Stimulated activated CD4-positive, alpha-beta T cell treated with anti-CD3 and anti-CD28 coated beads, Interleukin-2, amount 100 ng/mL, for 48 hours (primary cell): ENCODE results near the gene DNAH1.

Experiments used
- DNase-seq, 2 donors: peaks; one replicate each; pipeline ENCODE4 v3.0.0-alpha.2; 2020

Gene DNAH1

DNA sequence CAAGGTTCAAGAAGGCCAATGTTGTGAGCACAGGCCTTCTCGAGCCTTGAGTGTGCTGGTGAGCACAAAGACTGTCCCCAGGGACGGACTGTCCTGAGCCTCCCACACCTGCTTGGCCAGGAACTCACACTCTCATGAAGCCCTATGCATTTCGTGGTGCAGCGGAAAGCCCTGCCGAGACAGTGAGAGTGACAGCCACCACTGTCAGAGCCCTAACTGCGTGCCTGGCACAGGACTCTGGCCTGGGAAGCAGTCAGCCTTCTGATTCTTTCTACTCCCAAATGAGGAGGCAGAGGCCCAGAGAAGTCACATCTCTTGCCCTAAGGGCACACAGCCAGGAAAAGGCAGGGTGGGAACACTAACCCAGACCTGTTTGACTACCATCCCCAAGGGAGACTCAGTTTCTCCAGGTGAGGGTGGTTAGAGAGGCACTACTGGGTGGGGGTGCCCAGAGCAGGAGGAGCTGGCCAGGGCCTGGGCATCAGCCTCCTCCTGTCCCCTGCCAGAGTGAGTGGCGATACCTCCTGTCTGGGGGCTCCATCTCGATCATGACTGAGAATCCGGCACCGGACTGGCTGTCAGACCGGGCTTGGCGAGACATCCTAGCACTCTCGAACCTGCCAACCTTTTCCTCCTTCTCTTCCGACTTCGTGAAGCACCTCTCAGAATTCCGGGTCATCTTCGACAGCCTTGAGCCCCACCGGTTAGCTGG lies 78.0 kb downstream of the DNAH1 start:
- no peak for DNase-seq

DNA sequence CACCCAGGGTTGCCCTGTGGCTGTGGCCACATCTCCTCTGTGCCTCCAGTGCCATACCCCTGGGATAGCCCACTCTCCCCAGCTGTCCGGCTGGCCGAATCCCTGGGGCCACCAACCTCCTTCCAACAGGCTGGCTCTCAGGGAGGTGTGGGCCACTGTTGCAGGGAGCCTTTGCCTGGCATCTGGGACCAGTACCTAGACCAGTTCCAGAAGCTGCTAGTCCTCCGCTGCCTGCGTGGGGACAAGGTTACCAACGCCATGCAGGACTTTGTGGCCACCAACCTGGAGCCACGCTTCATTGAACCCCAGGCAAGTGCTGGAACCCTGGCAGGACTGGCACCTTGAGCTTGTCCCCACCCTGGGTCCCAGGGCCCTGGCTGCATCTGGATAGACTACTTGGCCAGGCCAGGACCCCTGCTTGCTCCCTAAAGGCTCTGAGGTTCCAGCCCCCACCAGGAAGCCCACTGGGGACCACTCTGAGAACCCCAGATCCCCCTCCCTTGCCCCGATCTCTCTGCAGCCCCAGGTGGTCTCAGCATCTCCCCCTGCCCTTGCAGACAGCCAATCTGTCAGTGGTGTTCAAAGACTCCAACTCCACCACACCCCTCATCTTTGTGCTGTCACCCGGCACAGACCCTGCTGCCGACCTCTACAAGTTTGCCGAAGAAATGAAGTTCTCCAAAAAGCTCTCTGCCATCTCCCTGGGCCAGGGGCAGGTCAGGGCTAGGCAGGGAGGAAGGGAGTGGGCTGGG lies 78.8 kb downstream of the DNAH1 start:
- DNase-seq = no peak

DNA sequence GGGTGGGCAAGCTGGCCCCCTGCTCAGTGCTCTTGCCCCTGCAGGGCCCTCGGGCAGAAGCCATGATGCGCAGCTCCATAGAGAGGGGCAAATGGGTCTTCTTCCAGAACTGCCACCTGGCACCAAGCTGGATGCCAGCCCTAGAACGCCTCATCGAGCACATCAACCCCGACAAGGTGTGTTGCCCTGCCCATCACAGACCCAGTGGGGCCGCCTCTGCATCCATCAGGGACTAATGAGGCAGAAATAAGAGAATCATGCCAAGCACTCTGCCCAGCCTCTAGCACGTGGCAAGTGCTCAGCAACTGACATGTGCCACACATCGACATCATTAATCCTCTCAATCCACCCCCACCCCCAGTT lies 79.4 kb downstream of the DNAH1 start:
- no peak for DNase-seq

DNA sequence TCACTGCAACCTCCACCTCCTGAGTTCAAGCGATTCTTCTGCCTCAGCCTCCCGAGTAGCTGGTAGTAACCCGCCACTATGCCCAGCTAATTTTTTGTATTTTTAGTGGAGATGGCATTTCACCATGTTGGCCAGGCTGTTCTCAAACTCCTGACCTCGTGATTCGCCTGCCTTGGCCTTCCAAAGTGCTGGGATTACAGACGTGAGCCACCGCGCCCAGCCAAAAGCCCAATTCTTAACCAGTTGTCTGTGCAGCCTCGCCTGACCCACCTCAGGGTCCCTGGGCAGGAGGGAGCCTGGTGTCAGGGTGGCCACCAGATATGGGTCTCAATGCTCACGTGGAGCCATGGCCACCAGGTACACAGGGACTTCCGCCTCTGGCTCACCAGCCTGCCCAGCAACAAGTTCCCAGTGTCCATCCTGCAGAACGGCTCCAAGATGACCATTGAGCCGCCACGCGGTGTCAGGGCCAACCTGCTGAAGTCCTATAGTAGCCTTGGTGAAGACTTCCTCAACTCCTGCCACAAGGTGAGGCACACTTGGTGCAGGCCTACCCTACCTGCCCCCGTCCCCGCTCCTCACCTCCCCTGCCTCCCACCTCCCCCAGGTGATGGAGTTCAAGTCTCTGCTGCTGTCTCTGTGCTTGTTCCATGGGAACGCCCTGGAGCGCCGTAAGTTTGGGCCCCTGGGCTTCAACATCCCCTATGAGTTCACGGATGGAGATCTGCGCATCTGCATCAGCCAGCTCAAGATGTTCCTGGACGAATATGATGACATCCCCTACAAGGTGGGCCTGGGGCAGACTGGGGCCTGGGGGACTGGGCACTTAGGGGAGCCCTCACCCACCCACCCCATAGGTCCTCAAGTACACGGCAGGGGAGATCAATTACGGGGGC lies 80.1 kb downstream of the DNAH1 start:
- no peak for DNase-seq

DNA sequence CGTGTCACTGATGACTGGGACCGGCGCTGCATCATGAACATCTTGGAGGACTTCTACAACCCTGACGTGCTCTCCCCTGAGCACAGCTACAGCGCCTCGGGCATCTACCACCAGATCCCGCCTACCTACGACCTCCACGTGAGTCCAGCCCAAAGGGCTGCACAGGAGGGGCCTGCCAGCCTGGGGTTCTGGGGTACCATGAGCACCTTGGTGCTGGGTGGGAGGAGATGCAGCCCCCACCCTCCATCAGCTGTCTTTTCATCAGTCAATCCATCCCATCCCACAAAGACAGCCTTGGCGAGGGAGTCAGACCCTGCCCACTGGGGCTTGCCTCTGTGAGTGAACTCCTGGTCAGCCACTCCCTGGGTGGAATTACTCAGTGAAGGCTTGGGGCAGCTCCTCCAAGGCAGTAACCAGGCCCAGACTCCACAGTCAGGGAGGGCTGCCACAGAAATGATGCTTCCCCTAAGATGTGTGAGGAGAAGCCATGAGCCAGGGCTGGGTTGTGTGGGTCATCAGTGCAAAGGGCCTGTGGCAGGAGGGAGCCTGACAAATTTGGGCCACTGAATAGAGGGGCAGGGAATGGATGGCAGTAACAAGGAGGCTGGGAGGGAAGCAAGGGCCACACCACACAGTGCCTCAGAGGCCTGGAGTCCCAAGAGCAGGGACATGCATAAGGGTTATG lies 80.9 kb downstream of the DNAH1 start:
- no peak for DNase-seq

DNA sequence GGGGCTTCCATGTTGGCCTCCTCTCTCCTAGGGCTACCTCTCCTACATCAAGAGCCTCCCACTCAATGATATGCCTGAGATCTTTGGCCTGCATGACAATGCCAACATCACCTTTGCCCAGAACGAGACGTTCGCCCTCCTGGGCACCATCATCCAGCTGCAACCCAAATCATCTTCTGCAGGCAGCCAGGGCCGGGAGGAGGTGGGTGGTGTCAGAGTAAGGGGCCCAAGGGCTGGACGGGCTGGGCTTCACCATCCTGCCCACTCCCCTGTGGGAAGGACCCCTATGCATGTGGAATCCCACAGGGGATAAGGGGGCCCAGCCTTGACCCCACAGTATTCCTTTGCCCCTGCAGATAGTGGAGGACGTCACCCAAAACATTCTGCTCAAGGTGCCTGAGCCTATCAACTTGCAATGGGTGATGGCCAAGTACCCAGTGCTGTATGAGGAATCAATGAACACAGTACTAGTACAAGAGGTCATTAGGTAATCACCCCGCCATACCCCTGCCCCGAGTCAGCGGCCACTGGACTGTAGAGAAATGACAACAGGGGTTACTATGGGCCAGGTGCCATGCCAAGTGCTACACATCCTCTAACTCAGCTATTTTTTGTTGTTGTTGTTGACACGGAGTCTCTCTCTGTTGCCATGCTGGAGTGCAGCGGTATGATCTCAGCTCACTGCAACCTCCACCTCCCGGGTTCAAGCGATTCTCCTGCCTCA lies 81.7 kb downstream of the DNAH1 start:
- no peak for DNase-seq

DNA sequence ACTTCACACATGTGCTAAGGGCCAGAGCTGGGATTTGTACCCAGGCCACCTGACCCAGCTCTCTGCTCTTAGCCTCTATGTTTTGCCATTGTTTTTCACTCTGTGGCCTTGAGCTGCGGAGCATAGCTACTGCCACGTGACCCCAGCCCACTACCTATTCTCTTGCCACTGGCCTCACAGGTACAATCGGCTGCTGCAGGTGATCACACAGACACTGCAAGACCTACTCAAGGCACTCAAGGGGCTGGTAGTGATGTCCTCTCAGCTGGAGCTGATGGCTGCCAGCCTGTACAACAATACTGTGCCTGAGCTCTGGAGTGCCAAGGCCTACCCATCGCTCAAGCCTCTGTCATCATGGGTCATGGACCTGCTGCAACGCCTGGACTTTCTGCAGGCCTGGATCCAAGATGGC lies 82.6 kb downstream of the DNAH1 start:
- no peak for DNase-seq

DNA sequence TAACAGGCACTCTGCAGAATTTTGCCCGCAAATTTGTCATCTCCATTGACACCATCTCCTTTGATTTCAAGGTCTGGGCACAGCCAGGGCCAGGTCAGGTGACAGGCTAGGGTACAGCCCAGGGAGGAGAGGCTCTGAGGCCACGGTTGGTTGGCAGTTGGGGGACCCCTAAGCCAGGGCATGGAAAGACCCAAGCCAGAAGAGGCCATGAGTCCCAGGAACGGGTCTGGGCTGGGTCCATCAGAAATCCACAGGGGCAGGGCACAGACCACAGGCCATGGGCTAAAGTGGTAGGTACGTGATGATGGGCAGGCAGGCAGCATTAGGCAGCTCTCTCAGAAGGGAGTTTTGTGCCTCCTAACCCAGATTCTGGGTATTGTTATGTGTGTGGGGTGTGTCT lies 83.0 kb downstream of the DNAH1 start:
- no peak for DNase-seq

DNA sequence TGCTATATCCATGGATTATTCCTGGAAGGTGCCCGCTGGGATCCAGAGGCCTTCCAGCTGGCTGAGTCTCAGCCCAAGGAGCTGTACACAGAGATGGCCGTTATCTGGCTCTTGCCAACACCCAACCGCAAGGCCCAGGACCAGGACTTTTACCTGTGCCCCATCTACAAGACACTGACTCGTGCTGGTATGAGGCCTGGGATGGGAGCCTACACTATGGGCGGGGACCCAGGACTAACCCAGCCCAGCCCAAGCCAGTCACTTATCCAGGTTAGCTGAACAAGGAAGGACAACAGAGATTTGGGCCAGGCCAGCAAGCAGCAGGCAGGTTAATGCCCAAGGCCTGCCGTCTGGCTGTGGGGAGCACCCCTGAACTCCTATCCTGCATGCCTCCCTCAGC lies 83.5 kb downstream of the DNAH1 start:
- no peak for DNase-seq

DNA sequence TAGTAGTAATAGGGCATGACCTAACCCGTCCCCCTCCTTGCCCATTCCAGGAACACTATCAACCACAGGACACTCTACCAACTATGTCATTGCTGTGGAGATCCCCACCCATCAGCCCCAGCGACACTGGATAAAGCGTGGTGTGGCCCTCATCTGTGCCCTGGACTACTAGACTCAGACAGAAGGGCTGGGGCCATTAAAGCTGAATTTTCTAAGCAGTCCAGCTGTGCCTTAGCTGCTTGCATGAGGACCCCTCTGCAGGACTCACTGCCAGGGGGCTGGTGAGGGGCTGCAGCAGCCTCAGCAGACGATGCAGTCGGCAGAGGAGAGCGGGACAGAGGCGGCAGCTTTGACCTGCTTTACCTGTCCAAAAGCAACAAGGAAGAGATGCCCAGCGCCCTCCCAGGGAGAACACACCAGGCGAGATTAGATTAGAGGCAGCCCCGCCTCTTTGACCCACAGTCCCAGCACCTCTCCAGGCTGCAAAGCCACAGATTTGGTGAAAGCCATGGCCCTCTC lies 84.2 kb downstream of the DNAH1 start:
- DNase-seq = no peak

DNA sequence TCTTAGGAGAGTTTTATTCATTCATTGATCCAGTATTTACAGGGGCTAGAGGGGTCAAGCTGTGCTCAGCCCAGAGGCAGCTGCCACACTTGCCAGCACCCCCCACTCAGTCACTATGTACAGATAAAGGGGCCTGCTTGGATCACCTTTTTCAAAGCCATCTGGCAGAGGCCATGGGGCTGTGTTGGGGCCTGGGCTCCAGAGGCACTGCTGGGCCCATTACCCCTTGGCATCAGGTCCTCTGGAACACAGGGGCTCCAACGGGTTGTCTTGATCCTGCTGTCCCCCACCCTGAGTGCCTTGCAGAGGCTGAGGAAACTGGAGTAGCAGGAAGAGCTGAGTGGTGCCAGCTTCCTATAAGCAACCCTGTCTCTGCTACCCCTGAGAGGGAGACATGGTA lies 84.9 kb downstream of the DNAH1 start:
- DNase-seq = no peak

DNA sequence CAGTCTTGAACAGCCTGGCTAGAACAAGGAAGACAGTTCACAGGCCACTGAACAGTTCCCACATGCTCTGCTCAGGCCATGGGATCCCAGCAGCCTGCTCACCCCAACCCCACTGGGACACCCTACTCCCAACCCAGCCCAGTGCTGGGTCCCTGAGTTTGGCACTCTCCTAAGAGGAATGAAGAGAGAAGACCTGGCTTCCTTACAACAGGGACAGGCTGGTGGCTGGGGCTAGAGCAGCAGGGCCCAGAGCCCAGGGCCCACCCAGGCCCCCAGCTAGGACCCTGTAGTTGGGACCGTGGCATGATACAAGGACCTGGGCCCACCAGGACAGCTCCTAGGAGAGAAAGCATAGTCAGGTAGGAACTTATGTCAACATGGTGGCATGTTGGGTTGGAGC lies 85.4 kb downstream of the DNAH1 start:
- DNase-seq = no peak

DNA sequence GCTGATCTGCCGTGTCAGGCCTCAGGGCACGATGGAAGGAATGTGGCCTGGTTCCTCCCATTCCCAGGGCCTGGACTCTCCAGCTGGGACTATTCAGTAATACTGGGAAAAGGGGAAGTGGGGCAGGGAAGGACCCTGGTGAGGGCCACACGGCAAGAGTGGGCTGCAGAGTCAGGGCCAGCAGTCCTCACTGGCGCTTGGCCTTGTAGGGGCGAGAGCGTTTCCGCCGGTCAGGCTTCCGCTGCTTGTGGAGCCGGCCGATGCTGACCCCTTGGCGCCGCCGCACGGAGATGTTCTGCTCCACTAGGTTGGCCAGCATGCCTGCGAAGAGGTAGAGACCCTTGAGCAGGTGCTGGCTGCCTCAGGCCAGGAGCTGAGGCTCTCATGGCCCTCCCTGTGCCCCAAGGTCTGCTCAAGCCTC lies 86.0 kb downstream of the DNAH1 start:
- no peak for DNase-seq

DNA sequence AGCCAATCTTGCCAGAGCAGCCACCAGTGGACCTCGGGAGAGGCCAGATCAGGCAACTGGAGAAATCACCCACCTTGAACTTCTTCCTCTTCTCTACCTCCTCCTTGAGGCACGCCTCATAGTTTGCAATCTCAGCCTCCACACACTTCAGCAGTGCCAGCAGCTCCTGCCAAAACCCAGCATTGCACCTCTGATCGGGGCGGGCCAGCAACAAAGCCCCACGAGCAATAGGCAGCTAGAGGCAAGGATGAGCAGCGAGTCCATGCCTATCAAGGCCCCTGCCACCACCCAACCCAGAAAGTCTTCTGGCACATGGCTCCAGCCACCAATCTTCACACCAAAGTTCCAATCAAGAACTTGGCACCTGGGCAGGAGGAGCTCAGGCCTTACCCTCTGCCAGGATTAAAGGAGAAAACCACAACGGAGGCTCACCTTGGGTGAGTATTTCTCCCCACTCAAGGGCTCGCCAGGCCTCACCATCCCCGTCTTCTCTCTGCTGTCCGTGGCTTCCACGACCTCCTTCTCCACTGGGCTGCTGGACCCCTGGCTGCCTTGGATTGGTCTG lies 86.7 kb downstream of the DNAH1 start:
- no peak for DNase-seq

DNA sequence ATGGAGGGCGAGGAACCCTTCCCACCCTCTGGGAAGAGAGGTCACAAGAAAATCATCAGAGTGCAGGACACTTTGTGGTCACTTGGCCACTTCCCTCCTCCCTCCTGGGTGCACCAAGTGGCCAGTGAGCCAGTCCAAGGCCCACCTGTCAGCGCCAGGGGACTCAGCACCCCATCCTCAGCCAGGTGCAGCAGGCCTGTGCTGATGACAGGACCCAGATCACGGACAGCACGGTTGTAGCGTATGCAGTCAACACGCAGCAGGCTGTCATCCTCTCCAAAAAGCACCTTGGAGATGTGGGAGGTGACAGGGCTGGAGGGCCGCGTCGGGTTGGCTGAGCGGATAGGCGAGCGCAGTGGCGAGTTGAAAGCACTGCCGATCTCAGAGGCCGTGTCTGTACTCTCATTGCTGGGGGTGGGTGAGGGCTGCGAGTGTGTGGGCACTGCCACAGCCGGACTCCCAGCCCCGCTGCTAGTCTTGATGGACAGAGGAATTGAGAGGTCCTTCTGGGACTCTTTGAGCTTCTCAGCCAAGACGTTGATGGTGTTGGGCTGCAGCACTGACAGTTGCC lies 87.2 kb downstream of the DNAH1 start:
- no peak for DNase-seq

DNA sequence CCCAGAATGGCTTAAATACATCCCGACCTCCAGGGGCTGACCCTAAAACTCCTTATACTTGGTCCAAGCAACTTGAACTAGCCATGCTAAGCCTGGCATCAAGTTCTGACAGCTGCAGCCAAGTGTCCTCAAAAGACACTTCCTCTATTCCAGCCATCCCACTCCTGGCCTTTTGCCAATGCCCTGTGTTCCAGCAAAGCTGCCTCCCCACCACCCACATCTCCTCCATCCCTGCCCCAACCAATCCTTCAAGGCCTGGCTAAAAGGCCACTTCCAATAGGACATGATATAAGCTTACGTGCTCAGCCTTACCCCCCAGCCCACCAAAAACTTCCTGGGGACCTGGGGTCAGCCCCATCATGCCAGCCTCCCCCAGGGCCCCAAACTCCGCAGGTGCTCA lies 87.8 kb downstream of the DNAH1 start:
- no peak for DNase-seq

DNA sequence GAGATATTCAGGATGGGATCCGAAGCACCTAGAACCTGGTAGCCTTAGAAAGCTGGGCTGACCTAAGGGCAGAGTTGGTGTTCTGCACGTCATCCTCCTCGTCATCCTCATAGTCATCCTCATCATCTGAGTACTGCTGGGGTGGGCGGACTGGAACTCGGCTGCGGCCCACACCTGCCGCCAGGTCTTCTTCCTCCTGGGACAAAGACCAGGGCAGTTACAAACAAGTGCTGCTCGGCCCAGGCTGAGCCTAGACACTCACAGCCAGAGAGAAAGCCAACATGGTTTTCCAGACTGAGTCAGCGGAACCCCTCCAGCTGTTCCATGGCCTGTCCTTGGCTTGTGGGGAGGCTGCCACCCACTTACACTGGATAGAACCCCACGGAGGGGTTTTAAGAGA lies 88.3 kb downstream of the DNAH1 start:
- no peak for DNase-seq

DNA sequence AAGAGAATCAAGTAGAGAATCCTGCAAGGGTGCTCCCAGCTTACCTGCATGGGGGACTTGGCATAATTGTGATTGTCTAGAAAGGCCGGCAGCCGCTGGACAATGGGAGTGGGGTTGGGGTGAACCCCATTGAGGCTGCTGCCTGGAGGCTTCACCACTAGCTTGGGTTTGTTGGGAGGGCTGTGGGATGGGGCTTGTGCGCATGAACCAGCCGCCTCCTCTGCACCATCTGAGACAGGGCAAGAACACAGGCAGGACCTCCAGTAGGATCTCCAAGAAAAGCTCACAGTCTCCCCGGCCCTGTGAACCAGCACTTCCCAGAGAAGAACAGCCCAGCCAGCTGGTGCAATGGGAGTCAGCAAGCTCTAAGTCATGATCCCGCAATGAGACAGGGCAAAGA lies 88.9 kb downstream of the DNAH1 start:
- DNase-seq = no peak

DNA sequence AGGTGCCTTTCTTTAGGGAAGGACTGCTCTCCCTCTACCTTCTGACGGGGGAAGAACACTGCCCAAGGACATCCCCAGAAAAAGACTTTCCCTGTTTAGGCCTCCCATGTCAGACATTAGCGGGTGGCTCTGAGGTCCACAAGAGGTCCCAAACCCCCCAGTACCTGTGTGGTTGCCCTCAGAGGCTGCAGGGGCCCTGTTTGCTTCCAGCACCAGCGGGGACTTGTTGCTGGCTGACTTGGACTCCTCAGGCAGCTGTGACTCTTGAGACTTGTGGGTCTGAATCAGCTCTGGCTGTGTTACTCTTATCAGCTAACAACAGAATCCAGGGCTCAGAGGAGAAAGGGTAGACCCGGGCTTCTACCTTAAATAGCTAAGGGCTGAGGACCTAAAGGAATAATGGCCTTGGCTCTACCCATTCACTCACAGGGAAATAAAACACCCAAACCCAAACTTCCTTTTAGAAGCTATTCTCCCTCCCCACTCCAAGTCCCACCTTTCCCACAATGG lies 89.5 kb downstream of the DNAH1 start:
- DNase-seq = no peak

DNA sequence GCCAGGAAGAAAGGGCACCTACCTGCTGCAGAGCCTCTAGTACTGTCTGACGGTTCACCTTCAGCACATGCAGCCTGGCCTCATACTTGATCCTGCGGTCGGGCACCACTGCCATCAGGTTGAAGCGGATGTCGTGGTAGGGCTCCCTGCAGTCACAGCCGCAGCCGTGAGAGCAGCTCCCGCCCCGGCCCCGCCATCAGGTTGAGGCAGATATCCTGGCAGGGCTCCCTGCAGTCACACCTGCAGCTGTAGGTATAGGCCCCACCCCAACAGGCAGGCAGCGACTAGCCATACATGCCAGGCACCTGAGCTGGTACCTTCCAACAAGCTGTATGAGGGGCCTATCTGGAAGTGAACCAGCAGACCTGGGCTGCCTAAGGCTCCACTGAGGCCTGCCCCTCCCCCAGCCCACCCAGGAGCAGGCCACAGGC lies 90.1 kb downstream of the DNAH1 start:
- DNase-seq = no peak
